Sigmoid colon (tissue), 7 donors: ENCODE measurements around the gene NRG4. TPM values are rescaled to one million over a fixed set of nuclear protein-coding genes. Genes with fewer than 3 reads are reported as not detected.
"Not testable (repeated sequence)": the region's sequence is repeated elsewhere in the genome, so short reads cannot be mapped to it uniquely, and the experiment has no call there.

ENCODE experiments used
- DNase-seq: peaks from one replicate; pipeline ENCODE4 v3.0.0-alpha.2; 2019
- H3K27ac ChIP-seq, 4 donors: fragments of 200-600 bp; sonication (generic); one replicate each; pipeline ENCODE4 v1.5.1; 2016 to 2019; ENCODE audit warnings: mild to moderate bottlenecking in 1 of 4
- H3K27me3 ChIP-seq, 3 donors: fragments of 200-600 bp; sonication (generic); one replicate each; pipeline ENCODE4 v1.5.1; 2019; ENCODE audit warnings: mild to moderate bottlenecking in 1 of 3
- H3K36me3 ChIP-seq, 4 donors: fragments of 200-600 bp; sonication (generic); one replicate each; pipeline ENCODE4 v1.5.1; 2016 to 2019
- H3K4me1 ChIP-seq, 4 donors: fragments of 200-600 bp; sonication (generic); one replicate each; pipeline ENCODE4 v1.5.1; 2017 to 2019
- H3K4me3 ChIP-seq, 4 donors: fragments of 200-600 bp; sonication (generic); one replicate each; pipeline ENCODE4 v1.5.1; 2017 to 2019; ENCODE audit warnings: mild to moderate bottlenecking in 2 of 4, moderate library complexity in 1 of 4
- H3K9me3 ChIP-seq, 4 donors: fragments of 200-600 bp in 3 of 4; sonication (generic) in 3 of 4; one replicate each; pipeline versions ENCODE4 v1.5.1 to v1.6.1; 2013 to 2019
- CTCF ChIP-seq, 4 experiments: fragments of 450-650 bp in 3 of 4; fragments of 200-600 bp in 1 of 4; IDR thresholded peaks; one replicate each; pipeline ENCODE4 v1.5.1; 2016 to 2019; ENCODE audit warnings: antibody characterized with exemption in 4 of 4, mild to moderate bottlenecking in 3 of 4, moderate library complexity in 2 of 4
- EP300 ChIP-seq, 4 donors: sonication (generic); formaldehyde crosslinking; IDR thresholded peaks; one replicate each; pipeline ENCODE4 v1.6.1; 2017; ENCODE audit warnings: antibody characterized with exemption in 4 of 4
- POLR2A ChIP-seq, 2 donors: fragments of 450-650 bp; IDR thresholded peaks; one replicate each; pipeline ENCODE4 v1.6.1; 2016; ENCODE audit warnings: antibody characterized with exemption in 2 of 2, mild to moderate bottlenecking in 2 of 2, moderate library complexity in 2 of 2
- POLR2AphosphoS5 ChIP-seq, 4 donors: sonication (generic); formaldehyde crosslinking; IDR thresholded peaks; one replicate each; pipeline ENCODE4 v1.6.1; 2017; ENCODE audit warnings: antibody characterized with exemption in 4 of 4
- WGBS, 2 donors: extraction: QIAGEN DNeasy Blood & Tissue Kit; methylation state at CpG; one replicate each; pipeline ENCODE4 v1.1.7; 2013; 5-methylcytosine and 5-hydroxymethylcytosine counted together
- intact Hi-C: fragments of 100-400 bp; cut with DNase I; formaldehyde crosslinking; loops from one replicate; pipeline ENCODE4 v1.15.1; 2023
- polyA plus RNA-seq, 3 donors: library from polyadenylated mRNA; stranded (reverse); fragments of 200-250 nt; gene quantifications; one replicate each; pipeline ENCODE4 v1.2.3, GENCODE V29; 2013
- total RNA-seq, 4 donors: library from RNA; depleted of rRNA; stranded (reverse); fragments of >200 nt; gene quantifications; one replicate each; pipeline ENCODE4 v1.1.0, GENCODE V29; 2016
- donor health status: healthy with polysubstance abuse.
- donor health status: Bipolar disorder and iron deficiency.
- donor health status: healthy.

The NRG4 gene
- total and polyA plus RNA-seq, 7 donors: 0.76 to 3.9 (median 3.0) TPM; not detected in 4

DNA sequence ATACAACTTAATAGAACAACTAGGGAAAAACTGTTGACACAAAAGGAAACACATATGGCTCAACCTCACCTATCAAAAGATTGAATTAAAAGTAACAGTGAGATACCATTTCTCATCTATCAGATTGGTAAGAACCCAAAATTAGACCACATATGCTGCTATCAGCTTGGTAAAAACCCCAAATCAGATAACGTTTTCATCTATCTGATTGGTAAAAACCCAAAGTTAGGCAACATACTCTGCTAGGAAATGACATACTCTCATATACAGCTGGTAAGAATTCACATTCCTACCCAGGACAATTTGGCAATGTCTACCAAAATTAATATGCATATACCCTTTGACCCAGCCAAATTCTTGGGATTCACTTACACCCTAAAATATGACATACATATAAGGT is 26.3 kb downstream of the NRG4 start:
- no peaks in the 10 kb centered on the region for H3K9me3 ChIP-seq
- no peaks in the 10 kb centered on the region for H3K36me3 ChIP-seq
- H3K4me3 ChIP-seq: no peak overlapping the region
- 89 to 92% methylated on average over 1 of the region's 1 CpG for WGBS, 2 donors
- no peak overlapping the region for H3K27ac ChIP-seq
- TF ChIP-seq POLR2A (IDR thresholded peaks at IDR 0.05) (no peak), POLR2AphosphoS5 (IDR thresholded peaks at IDR 0.05) (no peak), EP300 (IDR thresholded peaks at IDR 0.05) (no peak), CTCF (IDR thresholded peaks at IDR 0.05) (no peak)
- no peak for DNase-seq
- intact Hi-C loops: no loop called here
- no peaks in the 10 kb centered on the region for H3K27me3 ChIP-seq
- no peaks in the 10 kb centered on the region for H3K4me1 ChIP-seq

GRCh38 chr15:75984706-75985105 is 27.5 kb downstream of the NRG4 start:
- H3K4me1 ChIP-seq, H3K36me3 ChIP-seq, intact Hi-C loops, H3K9me3 ChIP-seq, H3K27ac ChIP-seq, H3K4me3 ChIP-seq, H3K27me3 ChIP-seq, DNase-seq: not testable (repeated sequence)
- WGBS, 2 donors: 91 to 92% methylated on average over 3 of the region's 3 CpGs

- H3K9me3 ChIP-seq: no peaks in the 10 kb centered on the region
- no peak for DNase-seq
- no peak overlapping the region for H3K4me3 ChIP-seq
- WGBS, 2 donors: 90 to 93% methylated on average over 2 of the region's 2 CpGs
- intact Hi-C loops: no loop called here
- no peak overlapping the region for H3K27ac ChIP-seq
- H3K4me1 ChIP-seq: no peaks in the 10 kb centered on the region
- no peaks in the 10 kb centered on the region for H3K36me3 ChIP-seq
- no peak for TF ChIP-seq EP300 (IDR thresholded peaks at IDR 0.05)
- no peak for TF ChIP-seq CTCF (IDR thresholded peaks at IDR 0.05)
- TF ChIP-seq POLR2A (IDR thresholded peaks at IDR 0.05): no peak
- TF ChIP-seq POLR2AphosphoS5 (IDR thresholded peaks at IDR 0.05): no peak
- H3K27me3 ChIP-seq: no peaks in the 10 kb centered on the region
Measured at GRCh38 chr15:75982468-75982867, 29.8 kb downstream of the NRG4 start.

DNA sequence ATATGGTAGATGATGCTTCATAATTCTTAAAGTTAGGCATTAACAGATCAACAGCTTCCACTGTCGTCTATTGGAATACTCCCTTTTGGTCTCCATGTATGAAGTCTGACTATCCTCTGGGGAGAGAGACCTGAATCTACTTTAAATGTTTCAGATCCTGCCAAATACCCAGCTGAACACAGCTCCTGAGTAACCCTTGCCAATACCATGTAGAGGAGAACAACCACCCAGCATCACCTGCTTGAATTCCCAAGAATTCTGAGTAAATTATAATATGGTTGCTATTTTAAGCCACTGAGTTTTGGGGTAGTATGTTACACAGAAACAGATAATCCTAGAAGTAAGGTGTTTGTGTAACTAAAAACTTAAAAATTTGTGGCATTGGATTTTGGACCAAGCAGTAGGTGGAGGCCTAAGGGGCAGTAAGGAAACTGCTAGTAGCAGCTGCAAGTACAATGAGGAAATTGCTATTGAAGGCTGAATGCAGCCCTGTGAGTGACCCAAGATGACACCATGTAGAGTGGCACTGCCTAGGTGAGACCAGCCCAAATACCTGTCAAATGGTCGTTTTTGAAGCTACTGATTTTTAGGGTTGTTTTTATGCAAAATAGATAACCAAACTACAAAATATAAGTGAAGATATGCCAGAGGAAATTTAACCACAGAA is 30.9 kb downstream of the NRG4 start:
- TF ChIP-seq POLR2A (IDR thresholded peaks at IDR 0.05) (no peak), CTCF (IDR thresholded peaks at IDR 0.05) (no peak), EP300 (IDR thresholded peaks at IDR 0.05) (no peak), POLR2AphosphoS5 (IDR thresholded peaks at IDR 0.05) (no peak)
- Histone ChIP-seq H3K27ac (no peak overlapping the region), H3K4me1 (no peaks in the 10 kb centered on the region), H3K36me3 (no peaks in the 10 kb centered on the region), H3K27me3 (no peaks in the 10 kb centered on the region), H3K4me3 (no peak overlapping the region), H3K9me3 (no peaks in the 10 kb centered on the region)
- DNase-seq: no peak
- 46 to 71% methylated on average over 2 of the region's 2 CpGs for WGBS, 2 donors
- intact Hi-C loops: no loop called here

- H3K4me3 ChIP-seq, H3K36me3 ChIP-seq, H3K27ac ChIP-seq, H3K4me1 ChIP-seq, intact Hi-C loops, DNase-seq, H3K9me3 ChIP-seq, H3K27me3 ChIP-seq: not testable (repeated sequence)
- 79 to 89% methylated on average over 3 of the region's 3 CpGs for WGBS, 2 donors
Measured at GRCh38 chr15:75976766-75977165, 35.5 kb downstream of the NRG4 start.

DNA sequence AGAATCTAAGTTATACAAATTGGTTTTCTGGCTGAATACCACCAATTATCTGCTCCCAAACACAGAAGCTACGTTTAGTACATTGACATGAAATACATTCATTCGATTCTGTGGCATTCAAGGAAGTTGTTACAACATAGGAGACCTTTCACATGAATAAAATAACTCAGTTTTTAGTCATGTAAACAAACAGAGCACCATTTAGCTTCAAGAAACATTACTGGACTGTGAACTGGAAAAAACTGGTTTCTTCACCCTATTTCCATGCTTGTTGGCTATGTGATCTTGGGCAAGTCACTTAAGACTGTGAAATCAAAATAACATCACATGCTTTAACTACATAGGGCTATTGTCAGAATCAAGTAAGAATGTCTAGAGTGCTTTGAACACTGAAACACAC is 46.2 kb downstream of the NRG4 start:
- 19 to 53% methylated on average over 2 of the region's 2 CpGs for WGBS, 2 donors
- no peaks in the 10 kb centered on the region for H3K4me1 ChIP-seq
- no peaks in the 10 kb centered on the region for H3K9me3 ChIP-seq
- DNase-seq: no peak
- no peak overlapping the region for H3K4me3 ChIP-seq
- H3K27ac ChIP-seq: no peak overlapping the region
- intact Hi-C loops: no loop called here
- H3K36me3 ChIP-seq: no peaks in the 10 kb centered on the region
- TF ChIP-seq POLR2A (IDR thresholded peaks at IDR 0.05) (no peak), EP300 (IDR thresholded peaks at IDR 0.05) (no peak), CTCF (IDR thresholded peaks at IDR 0.05) (no peak)
- H3K27me3 ChIP-seq: no peaks in the 10 kb centered on the region
